Immature natural killer cell (primary cell): Measurements from ENCODE around the gene THRB. TPM values are rescaled to one million over a fixed set of nuclear protein-coding genes. Genes with fewer than 3 reads are reported as not detected.

Experiments
- DNase-seq, 3 donors: peaks; one replicate each; pipeline ENCODE4 v3.0.0; 2022; ENCODE audit warnings: mixed read lengths in 1 of 3
- H3K27ac Mint-ChIP-seq, 6 donors: one replicate each; pipeline ENCODE4 v1.8.0; 2020; ENCODE audit warnings: mixed read lengths in 6 of 6, mild to moderate bottlenecking in 5 of 6, inconsistent platforms in 4 of 6, moderate library complexity in 3 of 6
- H3K27me3 Mint-ChIP-seq, 3 donors: one replicate each; pipeline ENCODE4 v1.8.0; 2020 to 2021; ENCODE audit warnings: low read depth in 3 of 3, mild to moderate bottlenecking in 3 of 3, mixed read lengths in 3 of 3, moderate library complexity in 3 of 3, inconsistent platforms in 1 of 3
- H3K36me3 Mint-ChIP-seq, 3 donors: one replicate each; pipeline ENCODE4 v1.8.0; 2020; ENCODE audit warnings: mixed read lengths in 3 of 3, inconsistent platforms in 2 of 3, mild to moderate bottlenecking in 2 of 3
- H3K4me1 Mint-ChIP-seq, 2 donors: one replicate each; pipeline ENCODE4 v1.8.0; 2020; ENCODE audit warnings: inconsistent platforms in 2 of 2, mild to moderate bottlenecking in 2 of 2, mixed read lengths in 2 of 2, moderate library complexity in 1 of 2
- H3K4me3 Mint-ChIP-seq, 5 donors: one replicate each; pipeline ENCODE4 v1.8.0; 2020; ENCODE audit warnings: mild to moderate bottlenecking in 5 of 5, mixed read lengths in 5 of 5, inconsistent platforms in 3 of 5, moderate library complexity in 3 of 5
- H3K9me3 Mint-ChIP-seq, 6 donors: one replicate each; pipeline ENCODE4 v1.8.0; 2020; ENCODE audit warnings: mild to moderate bottlenecking in 6 of 6, mixed read lengths in 6 of 6, inconsistent platforms in 4 of 6, moderate library complexity in 3 of 6
- polyA plus RNA-seq, 3 donors: library from polyadenylated mRNA; unstranded; fragments of 300-500 nt; fragmentation: Illumina TruSeq; gene quantifications; one replicate each; pipeline ENCODE4 v1.2.3, GENCODE V29; 2021

Gene THRB
- polyA plus RNA-seq, 3 donors from 2014 or later = not detected

GRCh38 chr3:24377218-24377993, 117.2 kb downstream of the THRB start:
- Mint-ChIP-seq H3K27me3 (no peaks in the 10 kb centered on the region), H3K9me3 (peaks cover 0 to 10% (median 1%) of the 10 kb centered on the region in 6 donors), H3K4me3 (no peak overlapping the region), H3K27ac (no peak overlapping the region), H3K36me3 (no peaks in the 10 kb centered on the region), H3K4me1 (no peaks in the 10 kb centered on the region)
- no peak for DNase-seq

- Mint-ChIP-seq H3K4me1 (no peaks in the 10 kb centered on the region), H3K4me3 (no peak overlapping the region), H3K9me3 (peaks cover 0 to 10% (median 1%) of the 10 kb centered on the region in 6 donors), H3K27ac (no peak overlapping the region), H3K36me3 (no peaks in the 10 kb centered on the region), H3K27me3 (no peaks in the 10 kb centered on the region)
- no peak for DNase-seq
These were observed 118.7 kb downstream of the THRB start for GRCh38 chr3:24375947-24376384.

- Mint-ChIP-seq H3K36me3 (no peaks in the 10 kb centered on the region), H3K4me3 (no peak overlapping the region), H3K9me3 (peaks cover 0 to 5% (median 1%) of the 10 kb centered on the region in 6 donors), H3K27me3 (peaks cover 0 to 3% (median 0%) of the 10 kb centered on the region in 3 donors), H3K4me1 (no peaks in the 10 kb centered on the region), H3K27ac (no peak overlapping the region)
- DNase-seq = no peak
These were observed 119.8 kb downstream of the THRB start for GRCh38 chr3:24374801-24375200.

- peaks cover 0 to 5% (median 4%) of the 10 kb centered on the region in 6 donors for H3K9me3 Mint-ChIP-seq
- DNase-seq = no peak
These were observed 121.3 kb downstream of the THRB start for GRCh38 chr3:24373198-24373959.

GRCh38 chr3:24372559-24373197, 122.0 kb downstream of the THRB start:
- Mint-ChIP-seq H3K27ac (no peak overlapping the region), H3K36me3 (no peaks in the 10 kb centered on the region), H3K27me3 (peaks cover 0 to 3% (median 0%) of the 10 kb centered on the region in 3 donors), H3K4me1 (no peaks in the 10 kb centered on the region), H3K9me3 (peaks cover 0 to 4% (median 3%) of the 10 kb centered on the region in 6 donors), H3K4me3 (no peak overlapping the region)
- no peak for DNase-seq

More at GRCh38 chr3:24373198-24373959, 121.3 kb downstream of the THRB start:
- H3K27me3 Mint-ChIP-seq = peaks cover 0 to 3% (median 0%) of the 10 kb centered on the region in 3 donors
- no peak overlapping the region for H3K27ac Mint-ChIP-seq
- no peak overlapping the region for H3K4me3 Mint-ChIP-seq
- no peaks in the 10 kb centered on the region for H3K36me3 Mint-ChIP-seq
- no peaks in the 10 kb centered on the region for H3K4me1 Mint-ChIP-seq

- DNase-seq = no peak
- Mint-ChIP-seq H3K9me3 (peaks cover 0 to 6% (median 2%) of the 10 kb centered on the region in 6 donors), H3K27ac (no peak overlapping the region), H3K4me1 (no peaks in the 10 kb centered on the region), H3K27me3 (peaks cover 0 to 3% (median 0%) of the 10 kb centered on the region in 3 donors), H3K36me3 (no peaks in the 10 kb centered on the region), H3K4me3 (no peak overlapping the region)
These were observed 124.1 kb downstream of the THRB start for GRCh38 chr3:24370352-24371090.

- H3K27ac Mint-ChIP-seq = no peak overlapping the region
- no peaks in the 10 kb centered on the region for H3K4me1 Mint-ChIP-seq
- peaks cover 0 to 7% (median 2%) of the 10 kb centered on the region in 6 donors for H3K9me3 Mint-ChIP-seq
- no peaks in the 10 kb centered on the region for H3K36me3 Mint-ChIP-seq
- no peak for DNase-seq
- H3K27me3 Mint-ChIP-seq = peaks cover 0 to 3% (median 0%) of the 10 kb centered on the region in 3 donors
- H3K4me3 Mint-ChIP-seq = no peak overlapping the region
These were observed 126.0 kb downstream of the THRB start for GRCh38 chr3:24368605-24369004.

GRCh38 chr3:24367664-24368264, 126.9 kb downstream of the THRB start:
- peaks cover 0 to 7% (median 2%) of the 10 kb centered on the region in 6 donors for H3K9me3 Mint-ChIP-seq
- peaks cover 0 to 3% (median 0%) of the 10 kb centered on the region in 3 donors for H3K27me3 Mint-ChIP-seq
- no peak overlapping the region for H3K4me3 Mint-ChIP-seq
- DNase-seq = no peak
- no peaks in the 10 kb centered on the region for H3K4me1 Mint-ChIP-seq
- H3K36me3 Mint-ChIP-seq = no peaks in the 10 kb centered on the region
- H3K27ac Mint-ChIP-seq = no peak overlapping the region

- no peaks in the 10 kb centered on the region for H3K36me3 Mint-ChIP-seq
- H3K27ac Mint-ChIP-seq = no peak overlapping the region
- DNase-seq = no peak
These were observed 127.4 kb downstream of the THRB start for GRCh38 chr3:24367216-24367615.

GRCh38 chr3:24365168-24365567, 129.5 kb downstream of the THRB start:
- H3K36me3 Mint-ChIP-seq = no peaks in the 10 kb centered on the region
- peaks cover 0 to under 1% (median 0%) of the 10 kb centered on the region in 3 donors for H3K27me3 Mint-ChIP-seq
- no peak overlapping the region for H3K27ac Mint-ChIP-seq
- H3K4me1 Mint-ChIP-seq = no peaks in the 10 kb centered on the region
- H3K4me3 Mint-ChIP-seq = no peak overlapping the region
- no peak for DNase-seq
- peaks cover 0 to 11% (median under 1%) of the 10 kb centered on the region in 6 donors for H3K9me3 Mint-ChIP-seq

More at GRCh38 chr3:24367216-24367615, 127.4 kb downstream of the THRB start:
- Mint-ChIP-seq H3K9me3 (peaks cover 0 to 10% (median 2%) of the 10 kb centered on the region in 6 donors), H3K4me1 (no peaks in the 10 kb centered on the region), H3K4me3 (no peak overlapping the region), H3K27me3 (peaks cover 0 to 3% (median 0%) of the 10 kb centered on the region in 3 donors)

- Mint-ChIP-seq H3K4me1 (no peaks in the 10 kb centered on the region), H3K4me3 (no peak overlapping the region), H3K27me3 (no peaks in the 10 kb centered on the region), H3K27ac (no peak overlapping the region), H3K36me3 (no peaks in the 10 kb centered on the region), H3K9me3 (peaks cover 0 to 11% (median 0%) of the 10 kb centered on the region in 6 donors)
- DNase-seq = no peak
These were observed 130.3 kb downstream of the THRB start for GRCh38 chr3:24364359-24364758.

GRCh38 chr3:24363242-24363641, 131.4 kb downstream of the THRB start:
- no peak overlapping the region for H3K4me3 Mint-ChIP-seq
- no peaks in the 10 kb centered on the region for H3K36me3 Mint-ChIP-seq
- H3K27ac Mint-ChIP-seq = no peak overlapping the region
- H3K9me3 Mint-ChIP-seq = peaks cover 0 to 11% (median 0%) of the 10 kb centered on the region in 6 donors
- H3K27me3 Mint-ChIP-seq = peaks cover 0 to 2% (median 0%) of the 10 kb centered on the region in 3 donors
- no peaks in the 10 kb centered on the region for H3K4me1 Mint-ChIP-seq
- no peak for DNase-seq

GRCh38 chr3:24361623-24362022, 133.0 kb downstream of the THRB start:
- H3K27me3 Mint-ChIP-seq = peaks cover 0 to 3% (median 2%) of the 10 kb centered on the region in 3 donors
- H3K27ac Mint-ChIP-seq = no peak overlapping the region
- H3K9me3 Mint-ChIP-seq = peaks cover 0 to 9% (median 0%) of the 10 kb centered on the region in 6 donors
- no peak overlapping the region for H3K4me3 Mint-ChIP-seq
- no peaks in the 10 kb centered on the region for H3K4me1 Mint-ChIP-seq
- DNase-seq = no peak
- no peaks in the 10 kb centered on the region for H3K36me3 Mint-ChIP-seq
